GM19023 (cell line): Measurements from ENCODE around the gene ZNF285.
"Not testable (repeated sequence)": the region's sequence is repeated elsewhere in the genome, so short reads cannot be mapped to it uniquely, and the experiment has no call there.

Experiments
- ATAC-seq: cut with Tn5 transposase; IDR thresholded peaks from one replicate; pipeline ENCODE4 v1.9.1; 2021; ENCODE audit warnings: mild to moderate bottlenecking, moderate library complexity; ENCODE audit not compliant: unreplicated experiment

Gene ZNF285

GRCh38 chr19:44401139-44402115, at the start of gene ZNF285:
ZNF285 (minus strand) TSS chr19:44401608; CDS start chr19:44397213, 4,395 bp downstream.
- ATAC-seq = no peak

GRCh38 chr19:44447916-44448674, 46.7 kb upstream of the ZNF285 start, which contains the start of gene ZNF229:
ZNF229 (minus strand) TSS chr19:44448472; CDS start chr19:44442847, 5,625 bp downstream.
- ATAC-seq = no peak

- ATAC-seq = no peak
Measured at GRCh38 chr19:44438441-44438840, 37.0 kb upstream of the ZNF285 start.

GRCh38 chr19:44435441-44435840, 34.0 kb upstream of the ZNF285 start:
- ATAC-seq = no peak

- no peak for ATAC-seq
Measured at GRCh38 chr19:44430956-44431355, 29.5 kb upstream of the ZNF285 start.

- ATAC-seq = not testable (repeated sequence)
Measured at GRCh38 chr19:44415553-44415952, 14.1 kb upstream of the ZNF285 start.

GRCh38 chr19:44389268-44389667, 12.1 kb downstream of the ZNF285 start:
- ATAC-seq = not testable (repeated sequence)

- ATAC-seq = no peak
Measured at GRCh38 chr19:44374789-44375188, 26.6 kb downstream of the ZNF285 start.

- no peak for ATAC-seq
Measured at GRCh38 chr19:44371815-44372480, 29.5 kb downstream of the ZNF285 start.

GRCh38 chr19:44367024-44367423, 34.4 kb downstream of the ZNF285 start:
- no peak for ATAC-seq

- ATAC-seq = no peak
Measured at GRCh38 chr19:44356383-44357111, 44.9 kb downstream of the ZNF285 start, which contains the start of gene ZNF112. ZNF112 (minus strand) TSS chr19:44356680; CDS start chr19:44340539, 16,141 bp downstream.

GRCh38 chr19:44346556-44346955, 54.9 kb downstream of the ZNF285 start:
- no peak for ATAC-seq

GRCh38 chr19:44345959-44346358, 55.4 kb downstream of the ZNF285 start:
- no peak for ATAC-seq

GRCh38 chr19:44344255-44344654, 57.2 kb downstream of the ZNF285 start:
- ATAC-seq = no peak

GRCh38 chr19:44341794-44342193, 59.6 kb downstream of the ZNF285 start:
- ATAC-seq = no peak

GRCh38 chr19:44334639-44335038, 66.8 kb downstream of the ZNF285 start:
- ATAC-seq = not testable (repeated sequence)
